Measurements from ENCODE around the gene SP1. TPM values are rescaled to one million over a fixed set of nuclear protein-coding genes. Genes with fewer than 3 reads are reported as not detected.

SP1 gene
- total and polyA plus RNA-seq, 9 donors, result 25.7 to 109 (median 85.9) TPM

- intact Hi-C loops (cut with DNase I), result no loop called here
- DNase-seq, result no peak
- no peaks in the 10 kb centered on the region for H3K9me3 ChIP-seq
- no peaks in the 10 kb centered on the region for H3K36me3 ChIP-seq
- 71 to 74% (median 73%) methylated on average over 2 of the region's 2 CpGs for WGBS, 3 donors
- H3K27ac ChIP-seq, result no peak overlapping the region
- peaks cover 5% of the 10 kb centered on the region for H3K4me1 ChIP-seq (ENCODE audit: insufficient read depth)
- no peak overlapping the region for H3K4me3 ChIP-seq
- no peaks in the 10 kb centered on the region for H3K27me3 ChIP-seq
- TF ChIP-seq CTCF (IDR thresholded peaks at IDR 0.05), result no peak
- TF ChIP-seq POLR2A (IDR thresholded peaks at IDR 0.05), result no peak
- TF ChIP-seq EP300 (IDR thresholded peaks at IDR 0.05), result no peak
Observed at GRCh38 chr12:53376747-53377146, 3.2 kb upstream of the SP1 start.

DNA sequence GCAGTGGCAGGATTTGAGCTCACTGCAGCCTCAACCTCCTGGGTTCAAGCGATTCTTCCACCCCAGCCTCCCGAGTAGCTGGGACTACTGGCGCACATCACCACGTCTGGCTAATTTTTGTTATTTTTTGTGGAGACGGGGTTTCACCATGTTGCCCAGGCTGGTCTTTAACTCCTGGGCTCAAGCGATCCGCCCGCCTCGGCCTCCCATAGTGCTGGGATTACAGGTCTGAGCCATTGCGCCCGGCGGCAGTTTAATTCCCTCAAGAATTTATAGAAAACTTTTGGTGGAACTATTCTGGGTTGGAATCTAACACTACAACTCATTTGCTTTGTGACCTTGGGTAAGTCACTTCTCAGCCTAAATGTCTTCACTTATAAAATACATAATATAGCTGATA is 1.8 kb upstream of the SP1 start:
- Histone ChIP-seq H3K4me1 (ENCODE audit: insufficient read depth) (peaks cover 13% of the 10 kb centered on the region), H3K4me3 (no peak overlapping the region), H3K36me3 (no peaks in the 10 kb centered on the region), H3K27ac (no peak overlapping the region), H3K27me3 (no peaks in the 10 kb centered on the region), H3K9me3 (no peaks in the 10 kb centered on the region)
- DNase-seq, result peak in 3 of 5 donors; percentile 37 to 47 (median 43)
- WGBS, 3 donors, result 97 to 99% (median 98%) methylated on average over 12 of the region's 12 CpGs
- TF ChIP-seq POLR2A (IDR thresholded peaks at IDR 0.05) (no peak), EP300 (IDR thresholded peaks at IDR 0.05) (no peak), CTCF (IDR thresholded peaks at IDR 0.05) (no peak)
- intact Hi-C loops (cut with DNase I), result no loop called here

GRCh38 chr12:53378724-53379388 is 1.1 kb upstream of the SP1 start:
- H3K27ac ChIP-seq, result peak overlapping the region; percentile 64 to 83
- H3K4me1 ChIP-seq (ENCODE audit: insufficient read depth), result peaks cover 15% of the 10 kb centered on the region
- no peaks in the 10 kb centered on the region for H3K27me3 ChIP-seq
- peak overlapping the region; percentile 55 for H3K4me3 ChIP-seq
- DNase-seq, result peak in 2 of 5 donors; percentile 7
- intact Hi-C loops (cut with DNase I), result no loop called here
- WGBS, 3 donors, result 11 to 16% (median 11%) methylated on average over 23 of the region's 23 CpGs
- no peaks in the 10 kb centered on the region for H3K9me3 ChIP-seq
- no peaks in the 10 kb centered on the region for H3K36me3 ChIP-seq
- TF ChIP-seq CTCF (IDR thresholded peaks at IDR 0.05) (no peak), POLR2A (IDR thresholded peaks at IDR 0.05) (no peak), EP300 (IDR thresholded peaks at IDR 0.05) (peak; percentile 5)

GRCh38 chr12:53379389-53380103 is 430 bp upstream of the SP1 start:
- Histone ChIP-seq H3K4me3 (peak overlapping the region; percentile 77), H3K4me1 (ENCODE audit: insufficient read depth) (peaks cover 19% of the 10 kb centered on the region), H3K27ac (peak overlapping the region; percentile 91 to 98), H3K27me3 (no peaks in the 10 kb centered on the region), H3K9me3 (no peaks in the 10 kb centered on the region), H3K36me3 (no peaks in the 10 kb centered on the region)
- intact Hi-C loops (cut with DNase I), result loop anchor here in 1 of 4 donors (5.0 kb wide), 1 partner anchor 43 kb away; the partner anchor contains the start of gene AMHR2
- DNase-seq, result peak; percentile 98 to 100 (median 99)
- WGBS, 3 donors, result 0 to 1% (median 0%) methylated on average over 29 of the region's 29 CpGs
- TF ChIP-seq POLR2A (IDR thresholded peaks at IDR 0.05), result peak; percentile 96
- no peak for TF ChIP-seq EP300 (IDR thresholded peaks at IDR 0.05)
- no peak for TF ChIP-seq CTCF (IDR thresholded peaks at IDR 0.05)
